Fibroblast of lung (primary cell): ENCODE data around the gene RABGAP1L. TPM values are rescaled to one million over a fixed set of nuclear protein-coding genes. Genes with fewer than 3 reads are reported as not detected.

Source experiments
- DNase-seq, 2 donors: peaks; one replicate each; pipeline versions ENCODE4 v3.0.0 to v3.0.0-alpha.2; 2010; ENCODE audit warnings: low read depth in 2 of 2
- H2AFZ ChIP-seq: 2 replicates; pipeline ENCODE4 v1.5.1; 2012; ENCODE audit warnings: low read length, control low read depth, inconsistent platforms
- H3K27ac ChIP-seq: 2 replicates; pipeline ENCODE4 v1.5.1; 2011; ENCODE audit warnings: low read length, control low read depth; ENCODE audit not compliant: insufficient read depth
- H3K27me3 ChIP-seq: 2 replicates; pipeline ENCODE4 v1.5.1; 2011; ENCODE audit warnings: mild to moderate bottlenecking, low read length; ENCODE audit not compliant: control insufficient read depth, insufficient read depth
- H3K36me3 ChIP-seq: 2 replicates; pipeline ENCODE4 v1.5.1; 2011; ENCODE audit warnings: low read length; ENCODE audit not compliant: control insufficient read depth, insufficient read depth
- H3K4me1 ChIP-seq: 2 replicates; pipeline ENCODE4 v1.5.1; 2011; ENCODE audit warnings: low read length; ENCODE audit not compliant: control insufficient read depth, insufficient read depth; ENCODE audit errors: extremely low read depth
- H3K4me2 ChIP-seq: 2 replicates; pipeline ENCODE4 v1.5.1; 2011; ENCODE audit warnings: low read length, control low read depth; ENCODE audit not compliant: insufficient read depth; ENCODE audit errors: extremely low read depth
- H3K4me3 ChIP-seq, 4 experiments: fragments of 200-600 bp in 1 of 4; sonication (generic) in 1 of 4; replicated peaks in 1 of 4; 2 replicates each; pipeline ENCODE4 v1.5.1; 2011 to 2016; ENCODE audit warnings: low read length in 4 of 4, low read depth in 3 of 4, mild to moderate bottlenecking in 3 of 4, control low read depth in 2 of 4, inconsistent platforms in 1 of 4, mixed read lengths in 1 of 4; ENCODE audit not compliant: insufficient read depth in 1 of 4; ENCODE audit errors: control extremely low read depth in 1 of 4
- H3K79me2 ChIP-seq: 2 replicates; pipeline ENCODE4 v1.5.1; 2012; ENCODE audit warnings: mild to moderate bottlenecking, low read length, inconsistent platforms; ENCODE audit not compliant: control insufficient read depth, insufficient read depth
- H3K9ac ChIP-seq: 2 replicates; pipeline ENCODE4 v1.5.1; 2011; ENCODE audit warnings: mild to moderate bottlenecking, low read length, control low read depth; ENCODE audit not compliant: insufficient read depth
- H3K9me3 ChIP-seq: 2 replicates; pipeline ENCODE4 v1.5.1; 2012; ENCODE audit warnings: low read depth, low read length; ENCODE audit not compliant: control insufficient read depth, insufficient read depth
- H4K20me1 ChIP-seq: 2 replicates; pipeline ENCODE4 v1.5.1; 2011; ENCODE audit warnings: low read length; ENCODE audit not compliant: control insufficient read depth, insufficient read depth; ENCODE audit errors: extremely low read depth
- CTCF ChIP-seq, 2 donors: IDR thresholded peaks in 1 of 2; conservative IDR thresholded peaks in 1 of 2; 1 replicate in 1 of 2; 2 replicates in 1 of 2; pipeline ENCODE4 v1.5.1; 2011 to 2012; ENCODE audit warnings: low read length in 2 of 2, control low read depth in 1 of 2, inconsistent platforms in 1 of 2, low read depth in 1 of 2, mild to moderate bottlenecking in 1 of 2
- EZH2 ChIP-seq: IDR thresholded peaks from 2 replicates; pipeline ENCODE4 v1.5.1; 2012; ENCODE audit warnings: low read length, control low read depth, mild to moderate bottlenecking; ENCODE audit errors: missing control alignments
- polyA plus RNA-seq, 2 donors: library from polyadenylated mRNA; depleted of rRNA in 1 of 2; stranded (reverse) in 1 of 2; unstranded in 1 of 2; fragments of >200 nt; gene quantifications; 2 replicates each; pipeline ENCODE4 v1.2.1, GENCODE V29; 2011 to 2012; ENCODE audit warnings: missing spikeins in 1 of 2
- total RNA-seq: library from RNA; depleted of rRNA; stranded (reverse); fragments of >200 nt; gene quantifications from 2 replicates; pipeline ENCODE4 v1.2.1, GENCODE V29; 2014

Gene RABGAP1L
- total and polyA plus RNA-seq, 2 donors (not counting 1 experiment from before 2014, with no cell fraction given), result 33.8 to 36.5 TPM

GRCh38 chr1:174967845-174968705, 808.8 kb downstream of the RABGAP1L start:
- Histone ChIP-seq H3K9ac (no peak overlapping the region), H3K27me3 (no peaks in the 10 kb centered on the region), H3K36me3 (no peaks in the 10 kb centered on the region), H3K4me3 (no peak overlapping the region), H3K79me2 (no peaks in the 10 kb centered on the region), H4K20me1 (no peaks in the 10 kb centered on the region), H3K4me2 (no peak overlapping the region), H2AFZ (no peak overlapping the region), H3K9me3 (no peaks in the 10 kb centered on the region), H3K27ac (no peak overlapping the region), H3K4me1 (no peaks in the 10 kb centered on the region)
- no peak for TF ChIP-seq CTCF (conservative IDR thresholded peaks at IDR 0.05 in 1 of 2, IDR thresholded peaks at IDR 0.05 in 1 of 2; ENCODE audit: low read depth in 1 of 2, low read length in 2 of 2)
- no peak for TF ChIP-seq EZH2
- DNase-seq, result no peak

GRCh38 chr1:174968750-174969244, 809.5 kb downstream of the RABGAP1L start:
- Histone ChIP-seq H3K79me2 (no peaks in the 10 kb centered on the region), H4K20me1 (no peaks in the 10 kb centered on the region), H3K4me2 (no peak overlapping the region), H3K4me3 (no peak overlapping the region), H3K27ac (no peak overlapping the region), H3K9me3 (no peaks in the 10 kb centered on the region), H3K36me3 (no peaks in the 10 kb centered on the region), H3K9ac (no peak overlapping the region), H3K4me1 (no peaks in the 10 kb centered on the region), H2AFZ (no peak overlapping the region), H3K27me3 (no peaks in the 10 kb centered on the region)
- no peak for TF ChIP-seq CTCF (conservative IDR thresholded peaks at IDR 0.05 in 1 of 2, IDR thresholded peaks at IDR 0.05 in 1 of 2; ENCODE audit: low read depth in 1 of 2, low read length in 2 of 2)
- TF ChIP-seq EZH2, result no peak
- DNase-seq, result peak; percentile 43 to 96

- TF ChIP-seq CTCF (conservative IDR thresholded peaks at IDR 0.05 in 1 of 2, IDR thresholded peaks at IDR 0.05 in 1 of 2; ENCODE audit: low read depth in 1 of 2, low read length in 2 of 2) (no peak), EZH2 (no peak)
- H2AFZ ChIP-seq, result no peak overlapping the region
- H3K9me3 ChIP-seq, result no peaks in the 10 kb centered on the region
- no peaks in the 10 kb centered on the region for H4K20me1 ChIP-seq
- H3K27ac ChIP-seq, result no peak overlapping the region
- no peaks in the 10 kb centered on the region for H3K27me3 ChIP-seq
- H3K79me2 ChIP-seq, result no peaks in the 10 kb centered on the region
- no peaks in the 10 kb centered on the region for H3K36me3 ChIP-seq
- H3K4me3 ChIP-seq, result no peak overlapping the region
- H3K4me2 ChIP-seq, result no peak overlapping the region
- H3K9ac ChIP-seq, result no peak overlapping the region
- DNase-seq, result peak in 1 of 2 donors; percentile 91
- H3K4me1 ChIP-seq, result no peaks in the 10 kb centered on the region
Observed at GRCh38 chr1:174969977-174970376, 810.7 kb downstream of the RABGAP1L start.
